ENCODE measurements around the gene KCNJ15.

The KCNJ15 gene

GRCh38 chr21:38327984-38328383, 71.2 kb downstream of the KCNJ15 start:
- no peak for DNase-seq (ENCODE audit: low spot score)

- no peak for DNase-seq (ENCODE audit: low spot score)
Observed at GRCh38 chr21:38329162-38329561, 72.4 kb downstream of the KCNJ15 start.

DNA sequence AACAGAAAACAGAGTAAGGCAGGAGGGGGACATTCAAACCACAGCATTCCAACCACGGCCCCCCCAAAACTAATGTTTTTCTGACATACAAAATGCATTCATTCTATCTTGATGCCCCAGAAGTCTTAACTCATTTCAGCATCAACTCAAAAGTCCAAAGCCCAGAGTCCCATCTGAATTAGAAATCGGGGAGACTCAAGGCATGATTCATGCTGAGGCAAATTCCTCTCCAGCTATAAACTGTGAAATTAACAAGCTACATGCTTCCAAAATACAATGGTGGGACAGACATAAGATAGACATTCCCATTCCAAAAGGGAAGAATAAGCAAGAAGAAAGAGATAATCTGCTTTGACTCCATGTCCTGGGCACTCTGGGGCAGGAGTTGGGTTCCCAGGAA, 73.9 kb downstream of the KCNJ15 start:
- no peak for DNase-seq (ENCODE audit: low spot score)

DNA sequence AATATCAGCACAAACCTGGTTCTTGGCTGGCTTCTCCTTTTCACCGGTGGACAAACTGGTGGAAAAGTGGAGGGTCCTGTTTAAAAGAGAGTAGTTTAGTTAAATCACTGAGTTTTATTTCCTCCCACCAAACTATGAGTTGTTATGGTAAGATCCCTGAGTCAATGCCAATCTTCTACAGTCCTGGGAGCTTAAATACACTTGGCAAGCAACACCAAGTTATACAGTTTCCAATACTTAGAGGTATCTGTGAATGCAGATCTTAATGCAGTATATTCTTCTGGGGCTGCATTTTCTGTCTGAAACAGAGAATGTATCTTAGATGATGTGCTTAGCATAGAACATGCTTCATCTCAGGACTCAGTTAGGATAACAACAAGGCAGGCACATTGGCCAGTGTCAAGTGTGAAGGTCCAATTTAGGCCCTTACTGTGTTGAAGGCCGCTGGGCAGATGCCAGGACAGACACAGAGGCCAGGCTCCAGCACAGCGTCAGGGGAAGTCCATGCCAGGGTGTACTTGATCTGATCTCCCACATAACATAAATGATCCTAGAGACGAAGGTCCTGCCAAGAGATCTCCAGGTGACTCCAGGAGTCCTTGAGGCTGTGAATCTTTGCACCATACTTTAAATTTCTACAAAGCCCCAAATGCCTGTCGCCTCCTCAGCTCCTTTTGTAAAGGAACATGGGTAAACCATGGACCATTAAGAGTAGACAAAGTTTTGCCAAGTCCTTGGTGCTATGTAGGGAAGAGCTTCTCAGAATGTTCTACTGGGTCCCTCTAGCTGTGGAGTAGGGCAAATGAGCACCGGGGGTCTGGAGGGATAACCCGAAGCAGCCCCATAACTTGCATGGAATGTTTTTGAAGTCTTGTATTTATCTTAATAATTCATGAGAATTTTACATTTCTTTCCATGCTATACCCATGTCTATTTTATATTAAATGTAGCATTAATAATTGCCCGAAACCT, 76.8 kb downstream of the KCNJ15 start:
- DNase-seq (ENCODE audit: low spot score), result no peak

DNA sequence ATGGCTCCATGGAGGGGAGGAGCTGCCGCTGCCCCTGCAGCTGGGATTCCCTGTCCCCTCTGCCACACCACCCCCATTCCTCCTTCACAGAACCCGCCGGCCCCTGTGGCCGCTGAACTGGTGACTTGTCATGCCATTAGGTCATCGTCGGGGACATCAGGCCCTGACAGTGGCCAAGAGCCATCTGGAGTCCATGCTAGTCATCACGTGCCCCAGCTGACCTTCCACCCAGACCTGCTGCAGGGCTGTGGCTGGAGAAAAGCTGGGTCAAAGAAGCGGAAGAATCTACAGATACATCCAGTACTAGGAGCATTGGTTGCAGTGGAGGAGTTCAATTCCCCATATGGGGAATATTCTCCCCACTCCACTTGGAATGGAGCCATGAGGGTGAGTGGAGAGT, 78.1 kb downstream of the KCNJ15 start:
- no peak for DNase-seq (ENCODE audit: low spot score)

DNA sequence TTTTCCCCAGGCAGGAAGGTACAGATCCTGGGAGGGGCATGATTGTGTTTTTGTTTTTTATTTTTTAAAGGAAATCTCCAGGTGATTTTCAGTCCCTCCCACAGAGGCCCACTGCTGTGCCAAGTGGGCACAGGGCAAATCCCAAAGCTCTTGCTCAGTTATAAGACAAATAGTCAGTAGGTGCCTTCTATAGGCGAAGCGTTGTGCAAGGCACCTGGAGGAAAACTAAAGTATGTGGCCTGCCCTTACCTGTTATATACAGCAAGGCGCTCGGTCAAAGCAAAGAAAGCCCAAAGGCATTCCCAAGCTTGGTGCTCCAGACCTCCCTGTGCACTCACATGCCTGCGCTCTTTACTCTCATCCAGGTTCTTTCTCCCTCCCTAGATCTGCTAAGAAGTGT, 81.0 kb downstream of the KCNJ15 start:
- no peak for DNase-seq (ENCODE audit: low spot score)

GRCh38 chr21:38340131-38340530, 83.3 kb downstream of the KCNJ15 start:
- no peak for DNase-seq (ENCODE audit: low spot score)

GRCh38 chr21:38341546-38342012, 84.8 kb downstream of the KCNJ15 start:
- no peak for DNase-seq (ENCODE audit: low spot score)

DNA sequence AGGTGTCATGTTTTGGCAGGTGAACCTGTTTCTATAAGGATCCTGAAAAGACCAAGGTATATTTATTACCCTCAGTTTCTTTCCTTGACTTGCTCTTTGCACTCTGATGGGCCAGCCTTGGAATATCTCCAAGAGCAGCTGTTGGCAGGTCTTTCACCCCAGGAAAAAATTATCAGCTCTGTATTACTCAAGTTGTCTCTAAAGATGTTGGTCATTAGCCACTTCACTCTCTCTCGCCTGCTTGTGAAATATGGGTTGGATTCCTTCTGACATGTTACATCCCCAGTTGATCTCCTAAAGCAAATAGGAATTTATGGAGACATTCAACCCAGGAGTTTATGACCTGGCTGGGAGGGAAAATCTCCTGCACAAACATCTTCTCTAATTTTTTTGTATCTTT, 85.9 kb downstream of the KCNJ15 start:
- DNase-seq (ENCODE audit: low spot score), result no peak

GRCh38 chr21:38343691-38344090, 86.9 kb downstream of the KCNJ15 start:
- DNase-seq (ENCODE audit: low spot score), result no peak

DNA sequence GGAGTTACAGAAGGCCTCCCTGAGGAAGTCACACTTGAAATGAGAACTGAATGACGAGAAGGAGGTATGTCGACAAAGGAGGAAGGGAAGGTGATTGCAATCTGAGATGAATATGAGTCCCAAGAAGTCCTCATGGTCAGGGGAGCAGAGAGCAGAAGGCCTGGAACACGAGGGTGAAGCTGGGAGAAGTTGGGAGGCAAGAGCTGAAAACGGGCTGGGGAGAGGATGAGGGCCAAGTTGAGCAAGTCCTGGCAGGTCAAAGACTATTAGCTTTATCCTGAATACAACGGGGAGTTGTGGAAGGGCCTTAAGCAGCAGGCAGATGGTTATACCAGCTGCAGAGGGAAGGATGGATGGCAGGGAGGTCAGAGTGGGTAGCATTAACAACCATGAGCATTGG, 89.5 kb downstream of the KCNJ15 start:
- no peak for DNase-seq (ENCODE audit: low spot score)

DNA sequence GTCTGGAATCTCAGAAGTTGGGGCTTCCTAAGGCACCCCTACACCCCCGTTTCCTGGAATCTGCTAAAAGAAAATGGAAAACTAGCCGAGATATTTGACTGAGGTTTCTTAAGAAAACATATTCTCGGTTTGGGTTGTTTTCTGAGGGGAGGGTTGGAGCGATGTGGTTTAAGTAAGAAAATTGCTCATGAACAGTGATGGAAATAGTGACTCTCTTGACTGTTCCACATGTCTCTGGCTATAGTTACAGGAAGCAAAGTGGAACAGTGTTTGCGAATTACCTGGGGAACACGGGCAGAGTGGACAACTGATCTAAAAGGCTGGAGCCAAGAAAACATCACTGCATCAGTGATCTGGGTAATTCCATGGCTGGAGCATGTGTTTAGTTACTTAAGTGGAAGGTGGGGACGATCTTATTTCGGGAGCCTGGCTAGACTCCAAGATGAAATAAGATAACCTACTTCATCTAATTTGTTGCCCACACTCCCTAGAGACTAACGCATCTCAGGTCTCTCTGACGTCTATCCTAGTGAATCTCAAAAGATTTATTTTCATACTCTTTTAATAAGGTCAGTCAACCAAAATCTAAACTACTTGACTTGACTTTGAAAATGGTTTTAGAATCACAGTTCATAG, 92.4 kb downstream of the KCNJ15 start:
- DNase-seq (ENCODE audit: low spot score), result no peak

DNA sequence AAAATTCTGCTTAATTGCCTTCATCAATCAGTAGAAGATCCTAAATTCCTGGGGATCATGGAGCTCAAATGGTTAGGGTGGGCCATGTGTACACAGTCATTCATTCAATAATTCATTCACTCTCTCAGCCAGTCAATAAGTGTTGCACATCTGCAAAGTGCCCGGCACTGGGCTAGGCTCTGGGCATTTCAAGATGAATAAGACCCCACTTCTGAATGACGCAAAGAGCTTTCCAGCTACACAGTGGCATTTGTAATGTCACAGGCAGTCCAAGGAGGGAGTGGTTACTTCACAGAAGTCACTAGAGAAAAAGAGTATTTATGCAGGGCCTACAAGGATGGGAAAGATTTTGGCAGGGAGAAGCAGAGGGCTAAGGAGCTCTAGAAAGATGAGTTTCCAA, 93.2 kb downstream of the KCNJ15 start:
- no peak for DNase-seq (ENCODE audit: low spot score)

DNA sequence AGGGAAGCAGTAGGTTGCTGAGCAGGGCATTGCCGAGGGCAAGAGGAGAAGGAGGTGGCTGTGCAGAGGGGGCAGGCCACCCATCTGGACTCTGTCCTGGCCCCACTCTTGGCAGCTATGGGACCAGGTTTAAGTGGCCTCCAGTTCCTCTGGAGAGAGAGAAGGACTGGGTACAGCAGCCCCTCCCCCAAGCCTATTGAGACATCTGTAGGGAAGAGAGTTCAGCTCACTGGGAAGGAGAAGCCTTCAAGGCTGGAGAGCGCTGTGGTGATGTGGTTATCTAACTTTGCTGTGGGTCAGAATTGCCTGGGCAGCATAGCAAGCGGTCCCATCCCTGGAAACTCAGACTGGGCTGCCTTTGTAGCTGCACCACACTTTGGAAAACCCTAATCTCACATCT, 93.9 kb downstream of the KCNJ15 start:
- no peak for DNase-seq (ENCODE audit: low spot score)

DNA sequence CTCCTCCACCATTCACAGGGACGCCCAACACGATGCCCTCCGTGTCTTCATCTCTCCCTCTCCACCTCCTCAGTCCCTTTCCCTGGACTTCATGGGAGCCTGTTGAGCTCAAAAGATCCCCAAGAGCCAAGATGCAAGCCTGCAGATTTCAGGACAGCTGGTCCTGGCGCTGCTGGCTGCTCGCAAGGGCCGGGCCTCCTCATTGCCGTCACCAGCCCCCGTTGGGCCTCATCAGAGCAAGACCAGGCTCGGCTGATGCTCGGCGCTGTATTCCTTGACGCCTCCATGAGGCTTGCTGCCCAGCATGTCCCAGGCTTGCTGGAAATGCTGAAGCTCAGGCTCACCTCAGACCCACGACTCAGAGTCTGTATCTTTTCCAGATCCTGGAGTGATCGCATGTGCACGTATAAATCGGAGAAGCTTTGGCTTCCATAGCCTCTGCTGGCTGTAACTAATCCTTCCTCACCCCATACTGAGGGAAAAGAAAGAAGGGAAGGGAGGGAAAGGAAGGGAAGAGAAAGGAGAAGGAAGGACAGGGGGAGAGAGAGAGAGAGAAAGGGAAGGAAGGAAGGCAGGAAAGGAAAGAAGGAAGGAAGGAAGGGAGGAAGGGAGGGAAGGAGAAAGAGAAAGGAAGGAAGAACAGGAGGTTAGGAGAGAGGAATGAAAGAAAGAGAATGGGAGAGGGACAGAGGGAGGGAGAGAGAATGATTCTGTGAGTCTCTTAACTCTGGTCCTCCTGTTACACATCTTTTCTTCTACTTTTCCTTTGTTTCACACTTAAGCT, 94.6 kb downstream of the KCNJ15 start:
- no peak for DNase-seq (ENCODE audit: low spot score)

GRCh38 chr21:38351961-38352521, 95.2 kb downstream of the KCNJ15 start:
- no peak for DNase-seq (ENCODE audit: low spot score)

DNA sequence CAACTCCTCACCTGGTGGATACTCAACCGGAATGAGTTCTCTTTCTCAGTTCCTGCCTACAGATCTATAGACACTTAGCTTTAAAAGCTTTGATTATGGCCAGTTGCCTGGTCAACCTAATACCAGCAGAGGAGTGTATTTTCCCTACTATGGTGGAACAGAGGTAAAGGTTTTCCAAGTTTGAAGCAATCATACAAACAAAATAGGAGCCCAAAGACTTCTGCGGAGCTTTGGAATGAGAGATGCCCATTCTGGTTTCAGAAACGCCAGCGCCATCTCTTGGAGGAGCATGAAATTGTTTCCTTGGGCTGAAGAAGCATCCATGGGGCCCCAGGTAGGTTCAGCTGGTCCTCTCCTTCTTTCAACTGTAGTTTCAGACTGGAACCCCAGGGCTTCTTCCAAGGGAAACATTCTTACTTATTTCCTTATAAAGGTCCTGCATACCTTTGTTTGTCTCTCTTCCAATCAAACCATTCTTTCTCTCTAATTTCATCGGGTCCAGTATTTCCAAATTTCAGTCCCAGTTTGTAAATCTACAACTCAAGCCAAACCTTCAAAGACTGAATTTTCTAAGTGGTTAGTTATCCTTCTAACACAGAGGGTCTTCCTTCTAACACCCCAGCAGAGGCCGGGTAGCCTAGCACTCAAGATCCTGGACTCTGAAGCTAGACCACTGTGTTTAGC, 95.9 kb downstream of the KCNJ15 start:
- DNase-seq (ENCODE audit: low spot score), result peak; percentile 15

DNA sequence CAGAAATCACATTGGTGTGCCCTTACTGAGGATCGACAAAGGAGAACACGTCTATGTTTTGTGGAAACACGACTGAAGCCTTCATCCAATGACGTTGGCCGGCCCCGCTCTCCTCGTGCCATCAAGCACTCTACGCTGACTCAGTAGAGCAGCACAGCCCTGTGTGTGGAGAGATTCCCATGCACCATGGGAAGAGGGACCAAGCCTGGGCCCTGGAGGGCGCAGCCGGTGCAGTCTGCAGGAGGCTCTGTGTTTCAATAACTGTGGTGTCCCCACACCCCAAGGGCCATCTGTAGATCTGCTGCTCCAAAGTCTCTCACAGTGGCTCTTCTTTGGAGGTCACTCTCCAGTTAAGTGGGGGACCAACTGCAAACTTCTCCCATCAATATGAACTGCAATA, 97.4 kb downstream of the KCNJ15 start:
- no peak for DNase-seq (ENCODE audit: low spot score)

GRCh38 chr21:38354746-38355145, 98.0 kb downstream of the KCNJ15 start:
- peak; percentile 20 for DNase-seq (ENCODE audit: low spot score)

GRCh38 chr21:38355353-38355752, 98.6 kb downstream of the KCNJ15 start:
- no peak for DNase-seq (ENCODE audit: low spot score)

GRCh38 chr21:38355992-38356781, 99.4 kb downstream of the KCNJ15 start:
- DNase-seq (ENCODE audit: low spot score), result peak; percentile 72

Measured in hematopoietic multipotent progenitor cell treated with erythropoietin and hydrocortisone succinate and interleukin-3 and kit ligand, for 15 days (in vitro differentiated cells).